AG09309 (cell line): Measurements from ENCODE around the gene KPNA1.
A peak's percentile ranks its signal among the peaks of the same experiment; 100 is the strongest.

Experiments used
- DNase-seq: peaks from one replicate; pipeline ENCODE4 v3.0.0-alpha.2; 2010; ENCODE audit warnings: low read depth
- H3K4me3 ChIP-seq: 2 replicates; pipeline ENCODE4 v1.5.1; 2011; ENCODE audit warnings: mild to moderate bottlenecking, low read depth, low read length, moderate library complexity; ENCODE audit not compliant: control insufficient read depth
- TF ChIP-seq, protein P1 (sequence below): IDR thresholded peaks from 2 replicates; pipeline ENCODE4 v1.5.1; 2011; ENCODE audit warnings: mild to moderate bottlenecking, low read depth, low read length, inconsistent platforms; ENCODE audit not compliant: insufficient read depth, control insufficient read depth; ENCODE audit errors: missing control alignments

Gene KPNA1

DNA sequence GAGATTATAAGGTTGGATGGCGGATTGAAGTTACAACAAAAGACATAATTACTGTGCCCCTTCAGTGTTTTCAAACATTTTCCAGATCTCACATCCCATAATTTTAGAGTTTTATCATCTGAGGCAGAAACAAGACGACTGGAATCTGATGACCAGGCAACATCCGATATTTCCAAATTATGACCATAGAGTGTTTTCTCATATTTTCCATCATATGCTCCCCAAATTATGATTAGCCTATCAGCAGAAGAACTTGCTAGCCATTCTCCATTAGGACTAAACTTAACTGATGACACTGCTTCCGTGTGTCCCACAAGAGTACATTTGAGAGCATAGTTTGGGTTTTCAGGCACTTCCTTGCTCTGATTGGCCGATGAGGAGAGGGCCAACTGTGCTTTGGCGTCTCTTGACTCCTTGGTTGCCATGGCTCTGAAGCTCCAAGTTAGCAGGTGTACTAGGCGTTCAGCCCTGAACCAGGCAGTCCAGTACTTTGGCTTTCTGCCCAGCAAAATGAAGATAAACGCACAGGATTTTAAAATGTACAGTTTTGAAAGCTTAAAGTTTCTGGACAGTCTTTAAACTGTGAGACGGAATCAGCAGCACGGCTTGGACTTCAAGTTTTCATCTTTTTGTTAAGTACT lies 99.5 kb downstream of the KPNA1 start:
- no peak for DNase-seq
- peak overlapping the region; percentile 86 for H3K4me3 ChIP-seq
- TF ChIP-seq, protein P1, sequence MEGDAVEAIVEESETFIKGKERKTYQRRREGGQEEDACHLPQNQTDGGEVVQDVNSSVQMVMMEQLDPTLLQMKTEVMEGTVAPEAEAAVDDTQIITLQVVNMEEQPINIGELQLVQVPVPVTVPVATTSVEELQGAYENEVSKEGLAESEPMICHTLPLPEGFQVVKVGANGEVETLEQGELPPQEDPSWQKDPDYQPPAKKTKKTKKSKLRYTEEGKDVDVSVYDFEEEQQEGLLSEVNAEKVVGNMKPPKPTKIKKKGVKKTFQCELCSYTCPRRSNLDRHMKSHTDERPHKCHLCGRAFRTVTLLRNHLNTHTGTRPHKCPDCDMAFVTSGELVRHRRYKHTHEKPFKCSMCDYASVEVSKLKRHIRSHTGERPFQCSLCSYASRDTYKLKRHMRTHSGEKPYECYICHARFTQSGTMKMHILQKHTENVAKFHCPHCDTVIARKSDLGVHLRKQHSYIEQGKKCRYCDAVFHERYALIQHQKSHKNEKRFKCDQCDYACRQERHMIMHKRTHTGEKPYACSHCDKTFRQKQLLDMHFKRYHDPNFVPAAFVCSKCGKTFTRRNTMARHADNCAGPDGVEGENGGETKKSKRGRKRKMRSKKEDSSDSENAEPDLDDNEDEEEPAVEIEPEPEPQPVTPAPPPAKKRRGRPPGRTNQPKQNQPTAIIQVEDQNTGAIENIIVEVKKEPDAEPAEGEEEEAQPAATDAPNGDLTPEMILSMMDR = no peak

- no peak for DNase-seq
- TF ChIP-seq, protein P1 = no peak
- no peak overlapping the region for H3K4me3 ChIP-seq
Measured at GRCh38 chr3:122414391-122414790, 100.3 kb downstream of the KPNA1 start.

- TF ChIP-seq, protein P1 = no peak
- DNase-seq = no peak
- H3K4me3 ChIP-seq = no peak overlapping the region
Measured at GRCh38 chr3:122410639-122411038, 104.1 kb downstream of the KPNA1 start.

- no peak overlapping the region for H3K4me3 ChIP-seq
- TF ChIP-seq, protein P1 = no peak
- no peak for DNase-seq
Measured at GRCh38 chr3:122410111-122410510, 104.6 kb downstream of the KPNA1 start.

- TF ChIP-seq, protein P1 = no peak
- no peak for DNase-seq
- no peak overlapping the region for H3K4me3 ChIP-seq
Measured at GRCh38 chr3:122409446-122409845, 105.3 kb downstream of the KPNA1 start.

DNA sequence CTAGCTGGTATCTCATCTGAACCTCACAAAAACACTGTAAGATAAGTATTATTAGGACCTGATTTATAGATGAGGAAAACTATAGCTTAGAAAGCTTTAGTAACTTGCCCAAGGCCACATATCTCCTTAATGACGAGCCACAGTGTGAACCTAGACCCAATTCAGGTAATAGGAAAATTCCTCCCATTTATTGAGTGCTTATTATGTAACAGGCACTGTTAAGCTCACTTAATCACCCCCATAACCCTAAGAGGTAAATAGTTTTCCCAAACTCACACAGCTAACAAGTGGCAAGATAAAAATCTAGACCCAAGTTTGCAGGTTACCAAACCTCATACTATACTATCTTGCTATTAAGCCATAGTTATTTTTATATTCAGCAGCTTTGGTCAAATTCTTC lies 106.8 kb downstream of the KPNA1 start:
- TF ChIP-seq, protein P1 = no peak
- DNase-seq = no peak
- no peak overlapping the region for H3K4me3 ChIP-seq
